WTC11 (cell line): ENCODE data around the gene CIART. TPM values are rescaled to one million over a fixed set of nuclear protein-coding genes. Genes with fewer than 3 reads are reported as not detected.

ENCODE experiments used
- ATAC-seq: fragments of 200-7000 bp; cut with Tn5 transposase; 2 replicates; pipeline ENCODE4 v1.10.0; 2021; ENCODE audit warnings: mild to moderate bottlenecking, moderate library complexity
- CTCF ChIA-PET: fragments of 300-600 bp; sonication (Branson Sonifier 250); formaldehyde crosslinking; loops from one replicate; lab custom pipeline; 2021; ENCODE audit warnings: antibody characterized with exemption; lab: Charles Lee
- POLR2A ChIA-PET: fragments of 350-600 bp; sonication (Branson Sonifier 250); formaldehyde crosslinking; loops from one replicate; lab custom pipeline; 2021; ENCODE audit warnings: antibody characterized with exemption; lab: Charles Lee
- DNase-seq: peaks from one replicate; pipeline ENCODE4 v3.0.0; 2021; ENCODE audit warnings: low spot score
- H3K27ac Mint-ChIP-seq: 2 replicates; pipeline ENCODE4 v1.8.0; 2021; ENCODE audit warnings: mixed read lengths
- H3K27me3 Mint-ChIP-seq: 2 replicates; pipeline ENCODE4 v1.8.0; 2021; ENCODE audit warnings: low read depth, mild to moderate bottlenecking, moderate library complexity, mixed read lengths
- H3K36me3 Mint-ChIP-seq: 2 replicates; pipeline ENCODE4 v1.8.0; 2021; ENCODE audit warnings: mixed read lengths
- H3K4me1 Mint-ChIP-seq: 2 replicates; pipeline ENCODE4 v1.8.0; 2022; ENCODE audit warnings: mixed read lengths
- H3K4me3 Mint-ChIP-seq: 2 replicates; pipeline ENCODE4 v1.8.0; 2021; ENCODE audit warnings: mild to moderate bottlenecking, moderate library complexity, mixed read lengths
- H3K9me3 Mint-ChIP-seq: 2 replicates; pipeline ENCODE4 v1.8.0; 2021; ENCODE audit warnings: mixed read lengths
- ATF1 ChIP-seq: sonication (generic); formaldehyde crosslinking; IDR thresholded peaks from 2 replicates; pipeline ENCODE4 v1.8.1; 2023; ENCODE audit warnings: mild to moderate bottlenecking, moderate library complexity, missing genetic modification reagents
- SMAD3 ChIP-seq: sonication (generic); formaldehyde crosslinking; IDR thresholded peaks from 2 replicates; pipeline ENCODE4 v1.8.0; 2022; ENCODE audit warnings: missing genetic modification reagents, mild to moderate bottlenecking, borderline replicate concordance
- SP1 ChIP-seq: sonication (generic); formaldehyde crosslinking; conservative IDR thresholded peaks from 2 replicates; pipeline ENCODE4 v1.8.1; 2022; ENCODE audit warnings: missing genetic modification reagents
- TP53 ChIP-seq: sonication (generic); formaldehyde crosslinking; IDR thresholded peaks from 2 replicates; pipeline ENCODE4 v1.8.1; 2023; ENCODE audit warnings: mild to moderate bottlenecking, missing genetic modification reagents
- total RNA-seq: library from RNA; stranded (reverse); gene quantifications from 3 replicates; pipeline ENCODE4 v1.2.3, GENCODE V29; 2021
- TF ChIP-seq, protein P1 (sequence below): sonication (generic); formaldehyde crosslinking; IDR thresholded peaks from 2 replicates; pipeline ENCODE4 v1.8.0; 2023; ENCODE audit warnings: missing genetic modification reagents, mild to moderate bottlenecking, borderline replicate concordance
- TF ChIP-seq, protein P2 (sequence below): sonication (generic); formaldehyde crosslinking; IDR thresholded peaks from 2 replicates; pipeline ENCODE4 v1.8.0; 2023; ENCODE audit warnings: mild to moderate bottlenecking, missing genetic modification reagents
- TF ChIP-seq, protein P3 (sequence below): sonication (generic); formaldehyde crosslinking; IDR thresholded peaks from 2 replicates; pipeline ENCODE4 v1.8.1; 2022; ENCODE audit warnings: low read depth, missing genetic modification reagents, borderline replicate concordance
- TF ChIP-seq, protein P4 (sequence below): sonication (generic); formaldehyde crosslinking; IDR thresholded peaks from 2 replicates; pipeline ENCODE4 v1.8.1; 2022; ENCODE audit warnings: missing genetic modification reagents, borderline replicate concordance
- TF ChIP-seq, protein P5 (sequence below): sonication (generic); formaldehyde crosslinking; IDR thresholded peaks from 2 replicates; pipeline ENCODE4 v1.8.1; 2023; ENCODE audit warnings: mild to moderate bottlenecking, moderate library complexity, missing genetic modification reagents
- TF ChIP-seq, protein P6 (sequence below): sonication (generic); formaldehyde crosslinking; IDR thresholded peaks from 2 replicates; pipeline ENCODE4 v1.8.0; 2022; ENCODE audit warnings: mild to moderate bottlenecking, missing genetic modification reagents
- TF ChIP-seq, protein P7 (sequence below): fragments of 250-450 bp; sonication (Bioruptor Pico); IDR thresholded peaks from 2 replicates; pipeline ENCODE4 v2.1.2; 2022; ENCODE audit warnings: mild to moderate bottlenecking, moderate library complexity

CIART gene
- total RNA-seq, 1 experiment from 2014 or later: 7.8 TPM

DNA sequence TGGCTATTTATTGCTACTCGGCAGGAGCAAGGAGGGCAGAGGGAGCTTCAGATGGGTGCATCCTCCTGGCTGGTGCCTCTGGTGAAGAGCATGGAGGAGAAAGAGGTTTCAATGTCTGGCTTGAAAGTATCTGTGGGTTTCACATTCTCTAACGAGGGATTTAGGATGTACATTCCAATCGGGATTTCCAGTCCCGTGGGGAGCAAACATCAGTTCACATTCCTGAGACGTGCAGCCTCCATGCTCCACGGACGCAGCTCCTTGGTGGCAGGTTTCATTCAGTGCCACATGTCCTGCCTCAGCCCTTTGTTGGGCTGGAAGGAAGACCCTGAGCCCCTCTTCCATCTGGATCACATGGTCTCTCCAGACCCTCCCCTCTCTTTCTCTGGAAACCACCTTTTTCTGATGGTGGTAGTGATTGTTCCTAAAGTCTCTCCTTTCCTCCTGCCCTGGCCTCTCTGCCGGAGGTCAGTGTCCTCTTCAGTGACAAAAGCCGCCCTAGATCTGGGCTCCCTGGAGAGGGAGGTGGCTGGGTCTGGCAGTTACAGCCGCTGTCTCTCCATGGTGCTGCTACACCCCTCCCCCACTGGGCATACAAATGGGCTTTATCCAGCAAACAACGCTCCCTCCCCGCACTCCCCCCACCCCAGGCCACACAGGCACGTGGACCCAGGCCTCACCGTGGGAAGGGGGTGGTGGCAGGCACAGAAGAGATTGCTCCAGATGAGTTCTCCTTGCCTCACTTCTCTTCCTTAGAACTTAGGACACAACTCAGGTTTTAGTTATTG lies 25.6 kb upstream of the CIART start (continued):
- TF ChIP-seq ATF1 (CRISPR knock-in tag) (no peak), TP53 (CRISPR knock-in tag) (no peak), SMAD3 (CRISPR knock-in tag) (no peak)
- TF ChIP-seq, protein P1, sequence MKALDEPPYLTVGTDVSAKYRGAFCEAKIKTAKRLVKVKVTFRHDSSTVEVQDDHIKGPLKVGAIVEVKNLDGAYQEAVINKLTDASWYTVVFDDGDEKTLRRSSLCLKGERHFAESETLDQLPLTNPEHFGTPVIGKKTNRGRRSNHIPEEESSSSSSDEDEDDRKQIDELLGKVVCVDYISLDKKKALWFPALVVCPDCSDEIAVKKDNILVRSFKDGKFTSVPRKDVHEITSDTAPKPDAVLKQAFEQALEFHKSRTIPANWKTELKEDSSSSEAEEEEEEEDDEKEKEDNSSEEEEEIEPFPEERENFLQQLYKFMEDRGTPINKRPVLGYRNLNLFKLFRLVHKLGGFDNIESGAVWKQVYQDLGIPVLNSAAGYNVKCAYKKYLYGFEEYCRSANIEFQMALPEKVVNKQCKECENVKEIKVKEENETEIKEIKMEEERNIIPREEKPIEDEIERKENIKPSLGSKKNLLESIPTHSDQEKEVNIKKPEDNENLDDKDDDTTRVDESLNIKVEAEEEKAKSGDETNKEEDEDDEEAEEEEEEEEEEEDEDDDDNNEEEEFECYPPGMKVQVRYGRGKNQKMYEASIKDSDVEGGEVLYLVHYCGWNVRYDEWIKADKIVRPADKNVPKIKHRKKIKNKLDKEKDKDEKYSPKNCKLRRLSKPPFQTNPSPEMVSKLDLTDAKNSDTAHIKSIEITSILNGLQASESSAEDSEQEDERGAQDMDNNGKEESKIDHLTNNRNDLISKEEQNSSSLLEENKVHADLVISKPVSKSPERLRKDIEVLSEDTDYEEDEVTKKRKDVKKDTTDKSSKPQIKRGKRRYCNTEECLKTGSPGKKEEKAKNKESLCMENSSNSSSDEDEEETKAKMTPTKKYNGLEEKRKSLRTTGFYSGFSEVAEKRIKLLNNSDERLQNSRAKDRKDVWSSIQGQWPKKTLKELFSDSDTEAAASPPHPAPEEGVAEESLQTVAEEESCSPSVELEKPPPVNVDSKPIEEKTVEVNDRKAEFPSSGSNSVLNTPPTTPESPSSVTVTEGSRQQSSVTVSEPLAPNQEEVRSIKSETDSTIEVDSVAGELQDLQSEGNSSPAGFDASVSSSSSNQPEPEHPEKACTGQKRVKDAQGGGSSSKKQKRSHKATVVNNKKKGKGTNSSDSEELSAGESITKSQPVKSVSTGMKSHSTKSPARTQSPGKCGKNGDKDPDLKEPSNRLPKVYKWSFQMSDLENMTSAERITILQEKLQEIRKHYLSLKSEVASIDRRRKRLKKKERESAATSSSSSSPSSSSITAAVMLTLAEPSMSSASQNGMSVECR (CRISPR knock-in tag): no peak
- TF ChIP-seq, protein P2, sequence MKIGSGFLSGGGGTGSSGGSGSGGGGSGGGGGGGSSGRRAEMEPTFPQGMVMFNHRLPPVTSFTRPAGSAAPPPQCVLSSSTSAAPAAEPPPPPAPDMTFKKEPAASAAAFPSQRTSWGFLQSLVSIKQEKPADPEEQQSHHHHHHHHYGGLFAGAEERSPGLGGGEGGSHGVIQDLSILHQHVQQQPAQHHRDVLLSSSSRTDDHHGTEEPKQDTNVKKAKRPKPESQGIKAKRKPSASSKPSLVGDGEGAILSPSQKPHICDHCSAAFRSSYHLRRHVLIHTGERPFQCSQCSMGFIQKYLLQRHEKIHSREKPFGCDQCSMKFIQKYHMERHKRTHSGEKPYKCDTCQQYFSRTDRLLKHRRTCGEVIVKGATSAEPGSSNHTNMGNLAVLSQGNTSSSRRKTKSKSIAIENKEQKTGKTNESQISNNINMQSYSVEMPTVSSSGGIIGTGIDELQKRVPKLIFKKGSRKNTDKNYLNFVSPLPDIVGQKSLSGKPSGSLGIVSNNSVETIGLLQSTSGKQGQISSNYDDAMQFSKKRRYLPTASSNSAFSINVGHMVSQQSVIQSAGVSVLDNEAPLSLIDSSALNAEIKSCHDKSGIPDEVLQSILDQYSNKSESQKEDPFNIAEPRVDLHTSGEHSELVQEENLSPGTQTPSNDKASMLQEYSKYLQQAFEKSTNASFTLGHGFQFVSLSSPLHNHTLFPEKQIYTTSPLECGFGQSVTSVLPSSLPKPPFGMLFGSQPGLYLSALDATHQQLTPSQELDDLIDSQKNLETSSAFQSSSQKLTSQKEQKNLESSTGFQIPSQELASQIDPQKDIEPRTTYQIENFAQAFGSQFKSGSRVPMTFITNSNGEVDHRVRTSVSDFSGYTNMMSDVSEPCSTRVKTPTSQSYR (CRISPR knock-in tag): 0 out of 2 replicates have a peak, but pooled peaks have one; percentile 22
- TF ChIP-seq, all 79 proteins: peak for 8

DNA sequence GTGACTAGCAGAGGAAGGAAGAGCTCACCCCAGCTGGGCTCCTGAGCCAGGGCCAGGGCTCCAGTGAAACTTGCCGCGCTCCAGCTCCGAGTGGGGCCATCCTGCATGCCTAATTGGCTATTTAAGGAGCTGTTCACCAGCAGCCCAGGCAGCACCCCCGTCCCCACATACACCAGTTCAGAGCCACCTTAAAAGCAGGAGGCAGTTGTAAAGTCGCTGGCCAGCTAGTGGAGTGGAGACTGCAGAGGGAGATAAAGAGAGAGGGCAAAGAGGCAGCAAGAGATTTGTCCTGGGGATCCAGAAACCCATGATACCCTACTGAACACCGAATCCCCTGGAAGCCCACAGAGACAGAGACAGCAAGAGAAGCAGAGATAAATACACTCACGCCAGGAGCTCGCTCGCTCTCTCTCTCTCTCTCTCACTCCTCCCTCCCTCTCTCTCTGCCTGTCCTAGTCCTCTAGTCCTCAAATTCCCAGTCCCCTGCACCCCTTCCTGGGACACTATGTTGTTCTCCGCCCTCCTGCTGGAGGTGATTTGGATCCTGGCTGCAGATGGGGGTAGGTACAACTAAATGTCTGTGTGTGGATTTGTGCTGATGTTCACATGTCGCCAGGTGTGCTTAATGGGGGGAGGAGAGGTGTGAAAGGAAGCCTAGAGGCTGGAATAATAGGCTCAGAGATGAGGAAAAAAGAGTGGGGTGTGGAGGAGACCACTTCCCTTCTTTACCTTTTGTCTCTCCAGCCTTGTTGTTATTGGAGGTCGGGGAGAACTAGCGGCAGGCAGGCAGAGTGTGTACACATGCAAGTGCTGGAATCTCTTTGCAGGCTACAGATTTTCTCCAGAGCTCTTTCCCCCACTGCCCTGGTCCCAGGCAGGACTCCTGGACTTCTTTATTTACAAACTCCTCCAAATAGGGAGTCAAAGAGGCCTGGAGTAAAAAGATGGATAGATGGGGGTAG lies 24.4 kb upstream of the CIART start, which contains the start of gene CA14:
TSS of gene CA14 (plus strand) at position 151 of the 962 bp plus-strand sequence. CDS start at position 506, 355 bp downstream.
- H3K4me3 Mint-ChIP-seq: peak within 1 kb of the TSS; percentile 83
- peak; percentile 65 for DNase-seq
- TF ChIP-seq, protein P3, sequence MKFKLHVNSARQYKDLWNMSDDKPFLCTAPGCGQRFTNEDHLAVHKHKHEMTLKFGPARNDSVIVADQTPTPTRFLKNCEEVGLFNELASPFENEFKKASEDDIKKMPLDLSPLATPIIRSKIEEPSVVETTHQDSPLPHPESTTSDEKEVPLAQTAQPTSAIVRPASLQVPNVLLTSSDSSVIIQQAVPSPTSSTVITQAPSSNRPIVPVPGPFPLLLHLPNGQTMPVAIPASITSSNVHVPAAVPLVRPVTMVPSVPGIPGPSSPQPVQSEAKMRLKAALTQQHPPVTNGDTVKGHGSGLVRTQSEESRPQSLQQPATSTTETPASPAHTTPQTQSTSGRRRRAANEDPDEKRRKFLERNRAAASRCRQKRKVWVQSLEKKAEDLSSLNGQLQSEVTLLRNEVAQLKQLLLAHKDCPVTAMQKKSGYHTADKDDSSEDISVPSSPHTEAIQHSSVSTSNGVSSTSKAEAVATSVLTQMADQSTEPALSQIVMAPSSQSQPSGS (CRISPR knock-in tag): no peak
- TF ChIP-seq, protein P1 (CRISPR knock-in tag): peak; percentile 4; the same call in 1 of the 2 replicates
- 0 out of 2 replicates have a peak, but pooled peaks have one; percentile 5 for TF ChIP-seq SP1 (CRISPR knock-in tag)
- TF ChIP-seq, protein P4, sequence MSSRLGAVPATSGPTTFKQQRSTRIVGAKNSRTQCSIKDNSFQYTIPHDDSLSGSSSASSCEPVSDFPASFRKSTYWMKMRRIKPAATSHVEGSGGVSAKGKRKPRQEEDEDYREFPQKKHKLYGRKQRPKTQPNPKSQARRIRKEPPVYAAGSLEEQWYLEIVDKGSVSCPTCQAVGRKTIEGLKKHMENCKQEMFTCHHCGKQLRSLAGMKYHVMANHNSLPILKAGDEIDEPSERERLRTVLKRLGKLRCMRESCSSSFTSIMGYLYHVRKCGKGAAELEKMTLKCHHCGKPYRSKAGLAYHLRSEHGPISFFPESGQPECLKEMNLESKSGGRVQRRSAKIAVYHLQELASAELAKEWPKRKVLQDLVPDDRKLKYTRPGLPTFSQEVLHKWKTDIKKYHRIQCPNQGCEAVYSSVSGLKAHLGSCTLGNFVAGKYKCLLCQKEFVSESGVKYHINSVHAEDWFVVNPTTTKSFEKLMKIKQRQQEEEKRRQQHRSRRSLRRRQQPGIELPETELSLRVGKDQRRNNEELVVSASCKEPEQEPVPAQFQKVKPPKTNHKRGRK: no peak
- TF ChIP-seq, protein P5, sequence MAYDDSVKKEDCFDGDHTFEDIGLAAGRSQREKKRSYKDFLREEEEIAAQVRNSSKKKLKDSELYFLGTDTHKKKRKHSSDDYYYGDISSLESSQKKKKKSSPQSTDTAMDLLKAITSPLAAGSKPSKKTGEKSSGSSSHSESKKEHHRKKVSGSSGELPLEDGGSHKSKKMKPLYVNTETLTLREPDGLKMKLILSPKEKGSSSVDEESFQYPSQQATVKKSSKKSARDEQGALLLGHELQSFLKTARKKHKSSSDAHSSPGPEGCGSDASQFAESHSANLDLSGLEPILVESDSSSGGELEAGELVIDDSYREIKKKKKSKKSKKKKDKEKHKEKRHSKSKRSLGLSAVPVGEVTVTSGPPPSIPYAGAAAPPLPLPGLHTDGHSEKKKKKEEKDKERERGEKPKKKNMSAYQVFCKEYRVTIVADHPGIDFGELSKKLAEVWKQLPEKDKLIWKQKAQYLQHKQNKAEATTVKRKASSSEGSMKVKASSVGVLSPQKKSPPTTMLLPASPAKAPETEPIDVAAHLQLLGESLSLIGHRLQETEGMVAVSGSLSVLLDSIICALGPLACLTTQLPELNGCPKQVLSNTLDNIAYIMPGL: 0 out of 2 replicates have a peak, but pooled peaks have one; percentile 37
- TF ChIP-seq, protein P6, sequence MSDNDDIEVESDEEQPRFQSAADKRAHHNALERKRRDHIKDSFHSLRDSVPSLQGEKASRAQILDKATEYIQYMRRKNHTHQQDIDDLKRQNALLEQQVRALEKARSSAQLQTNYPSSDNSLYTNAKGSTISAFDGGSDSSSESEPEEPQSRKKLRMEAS (CRISPR knock-in tag): peak; percentile 21; the same call in 1 of the 2 replicates
- TF ChIP-seq, protein P7, sequence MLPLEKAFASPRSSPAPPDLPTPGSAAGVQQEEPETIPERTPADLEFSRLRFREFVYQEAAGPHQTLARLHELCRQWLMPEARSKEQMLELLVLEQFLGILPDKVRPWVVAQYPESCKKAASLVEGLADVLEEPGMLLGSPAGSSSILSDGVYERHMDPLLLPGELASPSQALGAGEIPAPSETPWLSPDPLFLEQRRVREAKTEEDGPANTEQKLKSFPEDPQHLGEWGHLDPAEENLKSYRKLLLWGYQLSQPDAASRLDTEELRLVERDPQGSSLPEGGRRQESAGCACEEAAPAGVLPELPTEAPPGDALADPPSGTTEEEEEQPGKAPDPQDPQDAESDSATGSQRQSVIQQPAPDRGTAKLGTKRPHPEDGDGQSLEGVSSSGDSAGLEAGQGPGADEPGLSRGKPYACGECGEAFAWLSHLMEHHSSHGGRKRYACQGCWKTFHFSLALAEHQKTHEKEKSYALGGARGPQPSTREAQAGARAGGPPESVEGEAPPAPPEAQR: no peak

More for the DNA sequence above, 24.4 kb upstream of the CIART start, which contains the start of gene CA14:
- Mint-ChIP-seq H3K27ac (peak within 1 kb of the TSS; percentile 95), H3K9me3 (no peaks in the 10 kb centered on the region), H3K36me3 (peaks cover 12% of the 10 kb centered on the region), H3K27me3 (no peaks in the 10 kb centered on the region), H3K4me1 (peaks cover 44% of the 10 kb centered on the region)
- ATAC-seq: peak; percentile 20
- CTCF ChIA-PET: interaction anchor here (0.6 to 6.9 kb wide), 9 partner anchors 11 to 280 kb away, joined by 3 to 123 read pairs (median 6); partner anchors contain the start of genes APH1A, C1orf54, CIART and RPRD2
- POLR2A ChIA-PET: interaction anchor here (0.9 to 3.3 kb wide), 7 partner anchors 11 to 106 kb away, joined by 4 to 43 read pairs (median 6); partner anchors contain the start of genes APH1A, C1orf54, CIART and RPRD2
